GM12865 (cell line): ENCODE measurements around the gene PSME2.
A peak's percentile ranks its signal among the peaks of the same experiment; 100 is the strongest.

ENCODE experiments used
- DNase-seq: peaks from one replicate; pipeline ENCODE4 v3.0.0; 2010; ENCODE audit warnings: low read depth
- H3K4me3 ChIP-seq: 2 replicates; pipeline ENCODE4 v1.5.1; 2011; ENCODE audit warnings: mild to moderate bottlenecking, low read depth, low read length, control low read depth
- CTCF ChIP-seq: IDR thresholded peaks from 2 replicates; pipeline ENCODE4 v1.5.1; 2011; ENCODE audit warnings: low read length, control low read depth, low read depth, inconsistent platforms; ENCODE audit not compliant: insufficient read depth; ENCODE audit errors: missing control alignments

Gene PSME2

GRCh38 chr14:24189460-24189859 lies 43.0 kb upstream of the PSME2 start:
- no peak overlapping the region for H3K4me3 ChIP-seq
- TF ChIP-seq CTCF, result no peak

GRCh38 chr14:24189059-24189375 lies 42.6 kb upstream of the PSME2 start:
- DNase-seq, result no peak
- no peak for TF ChIP-seq CTCF
- peak overlapping the region; percentile 64 for H3K4me3 ChIP-seq

More at GRCh38 chr14:24189460-24189859, 43.0 kb upstream of the PSME2 start:
- no peak for DNase-seq

GRCh38 chr14:24188251-24189058 lies 42.0 kb upstream of the PSME2 start, which contains the start of gene IPO4:
TSS of gene IPO4 (minus strand) at chr14:24188816. CDS start at chr14:24188787, 29 bp downstream.
- H3K4me3 ChIP-seq, result peak within 1 kb of the TSS; percentile 64
- DNase-seq, result peak; percentile 99
- no peak for TF ChIP-seq CTCF

GRCh38 chr14:24187539-24187915 lies 41.1 kb upstream of the PSME2 start:
- H3K4me3 ChIP-seq, result peak overlapping the region; percentile 64
- no peak for DNase-seq
- no peak for TF ChIP-seq CTCF

- DNase-seq, result no peak
- H3K4me3 ChIP-seq, result no peak overlapping the region
- no peak for TF ChIP-seq CTCF
These were observed 40.6 kb upstream of the PSME2 start for GRCh38 chr14:24186831-24187538.

- H3K4me3 ChIP-seq, result no peak overlapping the region
- DNase-seq, result no peak
- TF ChIP-seq CTCF, result no peak
These were observed 39.3 kb upstream of the PSME2 start for GRCh38 chr14:24185741-24186140.
